Neutrophil (primary cell): Measurements from ENCODE around the gene VWA8.
"Not testable (repeated sequence)": the region's sequence is repeated elsewhere in the genome, so short reads cannot be mapped to it uniquely, and the experiment has no call there.

Experiments used
- H3K27ac ChIP-seq: fragments of 200-600 bp; sonication (generic); 2 replicates; pipeline ENCODE4 v1.5.1; 2016; ENCODE audit warnings: mild to moderate bottlenecking, moderate library complexity
- H3K27me3 ChIP-seq: fragments of 200-600 bp; sonication (generic); 2 replicates; pipeline ENCODE4 v1.6.0; 2016; ENCODE audit warnings: mild to moderate bottlenecking
- H3K36me3 ChIP-seq: fragments of 200-600 bp; sonication (generic); 2 replicates; pipeline ENCODE4 v1.5.1; 2017
- H3K4me1 ChIP-seq, 2 experiments: fragments of 200-600 bp in 1 of 2; sonication (generic) in 1 of 2; 1 replicate in 1 of 2; 2 replicates in 1 of 2; pipeline versions ENCODE4 v1.5.1 to v1.6.1; 2013 to 2016; ENCODE audit warnings: low read depth in 1 of 2, low read length in 1 of 2, mild to moderate bottlenecking in 1 of 2, moderate library complexity in 1 of 2; ENCODE audit not compliant: control insufficient read depth in 1 of 2, insufficient read depth in 1 of 2
- H3K4me3 ChIP-seq, 2 experiments: fragments of 200-600 bp in 1 of 2; sonication (generic) in 1 of 2; 1 replicate in 1 of 2; 2 replicates in 1 of 2; pipeline ENCODE4 v1.5.1; 2013 to 2016; ENCODE audit warnings: low read depth in 1 of 2, low read length in 1 of 2, mild to moderate bottlenecking in 1 of 2, moderate library complexity in 1 of 2
- H3K9me3 ChIP-seq: fragments of 200-600 bp; sonication (generic); 2 replicates; pipeline ENCODE4 v1.5.1; 2016
- CTCF ChIP-seq: fragments of 200-600 bp; sonication (generic); IDR thresholded peaks from 2 replicates; pipeline ENCODE4 v1.5.1; 2016; ENCODE audit warnings: antibody characterized with exemption

VWA8 gene

DNA sequence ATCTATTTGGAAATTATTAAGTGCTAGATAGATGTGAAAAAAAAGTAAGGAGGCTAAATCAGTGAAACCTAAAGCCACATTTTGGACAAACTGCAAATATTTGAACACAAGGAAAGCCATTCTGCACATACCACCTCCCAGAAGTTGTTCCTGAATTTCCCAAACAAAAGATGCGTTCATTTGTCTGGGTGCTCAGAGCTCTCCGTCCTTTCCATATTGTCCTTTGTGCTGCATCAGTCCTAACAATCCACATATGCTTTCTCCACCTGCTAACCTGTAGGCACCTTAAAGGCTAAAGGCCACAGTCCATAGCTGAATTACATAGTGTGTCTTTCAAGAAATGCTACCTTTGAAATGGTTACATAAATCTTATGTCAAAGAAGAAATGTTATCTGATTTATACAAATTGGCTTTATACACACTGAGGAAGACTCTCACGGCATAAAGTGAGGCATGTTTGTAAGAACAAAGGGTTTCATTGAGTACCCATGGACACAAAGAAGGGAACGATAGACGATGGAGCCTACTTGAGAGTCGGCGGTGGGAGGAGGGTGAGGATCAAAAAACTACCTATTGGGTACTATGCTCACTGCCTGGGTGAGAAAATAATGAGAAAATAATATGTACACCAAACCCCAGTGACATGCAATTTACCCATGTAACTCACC is 321.5 kb downstream of the VWA8 start:
- Histone ChIP-seq H3K4me3 (no peak overlapping the region), H3K27ac (no peak overlapping the region), H3K4me1 (no peaks in the 10 kb centered on the region), H3K9me3 (no peaks in the 10 kb centered on the region), H3K27me3 (no peaks in the 10 kb centered on the region), H3K36me3 (no peaks in the 10 kb centered on the region)
- no peak for TF ChIP-seq CTCF

GRCh38 chr13:41637586-41637985 is 323.3 kb downstream of the VWA8 start:
- H3K36me3 ChIP-seq = no peaks in the 10 kb centered on the region
- H3K9me3 ChIP-seq = no peaks in the 10 kb centered on the region
- H3K4me1 ChIP-seq = no peaks in the 10 kb centered on the region
- H3K27ac ChIP-seq = no peak overlapping the region
- no peaks in the 10 kb centered on the region for H3K27me3 ChIP-seq
- H3K4me3 ChIP-seq = no peak overlapping the region
- TF ChIP-seq CTCF = no peak

DNA sequence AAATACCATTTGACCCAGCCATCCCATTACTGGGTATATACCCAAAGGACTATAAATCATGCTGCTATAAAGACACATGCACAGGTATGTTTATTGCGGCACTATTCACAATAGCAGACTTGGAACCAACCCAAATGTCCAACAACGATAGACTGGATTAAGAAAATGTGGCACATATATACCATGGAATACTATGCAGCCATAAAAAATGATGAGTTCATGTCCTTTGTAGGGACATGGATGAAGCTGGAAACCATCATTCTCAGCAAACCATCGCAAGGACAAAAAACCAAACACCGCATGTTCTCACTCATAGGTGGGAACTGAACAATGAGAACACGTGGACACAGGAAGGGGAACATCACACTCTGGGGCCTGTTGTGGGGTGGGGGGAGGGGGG is 323.9 kb downstream of the VWA8 start:
- not testable (repeated sequence) for H3K4me3 ChIP-seq, H3K4me1 ChIP-seq, H3K36me3 ChIP-seq, H3K27ac ChIP-seq, H3K9me3 ChIP-seq, H3K27me3 ChIP-seq

GRCh38 chr13:41636590-41636989 is 324.3 kb downstream of the VWA8 start:
- not testable (repeated sequence) for H3K9me3 ChIP-seq, H3K27me3 ChIP-seq, H3K4me3 ChIP-seq, H3K36me3 ChIP-seq, H3K27ac ChIP-seq, H3K4me1 ChIP-seq

DNA sequence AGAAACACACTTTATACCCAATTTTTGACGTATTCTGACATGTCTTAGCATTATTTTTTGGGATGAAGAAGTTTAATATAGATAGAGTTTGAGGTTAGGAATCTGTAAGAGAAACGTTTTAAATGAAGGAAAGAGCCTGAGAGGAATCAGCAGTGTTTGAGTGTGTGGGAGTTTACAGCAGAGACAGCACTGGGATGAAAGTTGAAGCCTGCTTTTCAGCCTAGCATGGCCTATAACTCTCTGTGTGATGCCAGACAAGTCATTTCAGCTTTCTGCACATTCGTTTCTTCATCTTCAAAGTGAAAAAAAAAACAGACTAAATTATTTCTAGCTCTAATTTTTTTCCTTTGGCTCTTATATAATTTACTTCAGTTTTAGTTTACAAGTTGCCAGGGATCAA is 326.5 kb downstream of the VWA8 start:
- Histone ChIP-seq H3K27ac (no peak overlapping the region), H3K4me1 (no peaks in the 10 kb centered on the region), H3K36me3 (no peaks in the 10 kb centered on the region), H3K4me3 (no peak overlapping the region), H3K9me3 (no peaks in the 10 kb centered on the region), H3K27me3 (no peaks in the 10 kb centered on the region)
- no peak for TF ChIP-seq CTCF

GRCh38 chr13:41633776-41634175 is 327.1 kb downstream of the VWA8 start:
- TF ChIP-seq CTCF = no peak
- no peaks in the 10 kb centered on the region for H3K9me3 ChIP-seq
- H3K27me3 ChIP-seq = no peaks in the 10 kb centered on the region
- no peaks in the 10 kb centered on the region for H3K4me1 ChIP-seq
- H3K4me3 ChIP-seq = no peak overlapping the region
- no peaks in the 10 kb centered on the region for H3K36me3 ChIP-seq
- H3K27ac ChIP-seq = no peak overlapping the region
